ENCODE measurements around the gene SYP. TPM values are rescaled to one million over a fixed set of nuclear protein-coding genes. Genes with fewer than 3 reads are reported as not detected.
A peak's percentile ranks its signal among the peaks of the same experiment; 100 is the strongest.

SYP gene
- total RNA-seq, 1 experiment from 2014 or later: 7.0 TPM

GRCh38 chrX:49197543-49198087 is 2.4 kb downstream of the SYP start (continued):
- TF ChIP-seq, protein P1, sequence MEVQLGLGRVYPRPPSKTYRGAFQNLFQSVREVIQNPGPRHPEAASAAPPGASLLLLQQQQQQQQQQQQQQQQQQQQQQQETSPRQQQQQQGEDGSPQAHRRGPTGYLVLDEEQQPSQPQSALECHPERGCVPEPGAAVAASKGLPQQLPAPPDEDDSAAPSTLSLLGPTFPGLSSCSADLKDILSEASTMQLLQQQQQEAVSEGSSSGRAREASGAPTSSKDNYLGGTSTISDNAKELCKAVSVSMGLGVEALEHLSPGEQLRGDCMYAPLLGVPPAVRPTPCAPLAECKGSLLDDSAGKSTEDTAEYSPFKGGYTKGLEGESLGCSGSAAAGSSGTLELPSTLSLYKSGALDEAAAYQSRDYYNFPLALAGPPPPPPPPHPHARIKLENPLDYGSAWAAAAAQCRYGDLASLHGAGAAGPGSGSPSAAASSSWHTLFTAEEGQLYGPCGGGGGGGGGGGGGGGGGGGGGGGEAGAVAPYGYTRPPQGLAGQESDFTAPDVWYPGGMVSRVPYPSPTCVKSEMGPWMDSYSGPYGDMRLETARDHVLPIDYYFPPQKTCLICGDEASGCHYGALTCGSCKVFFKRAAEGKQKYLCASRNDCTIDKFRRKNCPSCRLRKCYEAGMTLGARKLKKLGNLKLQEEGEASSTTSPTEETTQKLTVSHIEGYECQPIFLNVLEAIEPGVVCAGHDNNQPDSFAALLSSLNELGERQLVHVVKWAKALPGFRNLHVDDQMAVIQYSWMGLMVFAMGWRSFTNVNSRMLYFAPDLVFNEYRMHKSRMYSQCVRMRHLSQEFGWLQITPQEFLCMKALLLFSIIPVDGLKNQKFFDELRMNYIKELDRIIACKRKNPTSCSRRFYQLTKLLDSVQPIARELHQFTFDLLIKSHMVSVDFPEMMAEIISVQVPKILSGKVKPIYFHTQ (CRISPR knock-in tag; IDR thresholded peaks at IDR 0.05): no peak

DNA sequence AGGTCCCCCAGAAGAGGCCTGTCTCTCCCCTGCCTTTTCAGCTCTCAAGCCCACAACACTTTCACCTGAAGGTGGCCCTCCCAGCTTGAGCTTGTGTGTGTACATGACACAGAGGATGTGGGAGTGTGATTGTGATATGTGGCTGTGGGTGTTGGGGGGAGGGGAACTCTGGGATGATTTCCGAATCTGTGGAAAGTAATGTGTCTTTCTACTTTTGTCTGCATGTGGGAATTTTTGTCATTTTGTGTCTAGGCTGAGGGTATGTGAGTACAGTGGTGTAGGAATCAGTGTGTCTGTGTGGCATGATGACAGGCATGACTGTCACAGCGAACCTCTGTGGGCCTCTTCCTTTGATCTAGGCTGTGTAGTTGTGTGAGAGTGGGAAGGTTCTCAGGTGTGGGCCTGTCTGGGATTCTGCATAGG is 6.4 kb downstream of the SYP start:
- CTCF ChIA-PET: interaction anchor here (1.2 to 2.0 kb wide), 10 partner anchors 9 to 545 kb away, joined by 3 to 19 read pairs (median 10); partner anchors contain the start of gene PPP1R3F
- Mint-ChIP-seq H3K9me3 (no peaks in the 10 kb centered on the region), H3K4me3 (no peak overlapping the region), H3K27me3 (ENCODE audit: low read depth) (no peaks in the 10 kb centered on the region; the same call in 1 of the 2 replicates), H3K36me3 (no peaks in the 10 kb centered on the region), H3K4me1 (peaks cover 27% of the 10 kb centered on the region), H3K27ac (peak overlapping the region; percentile 71)
- POLR2A ChIA-PET: interaction anchor here (1.2 kb wide), 1 partner anchor 75 kb away, joined by 4 read pairs; no protein-coding TSS in a partner anchor
- no peak for TF ChIP-seq NR3C1 (CRISPR knock-in tag; conservative IDR thresholded peaks at IDR 0.05; ENCODE audit: low read depth)
- no peak for ATAC-seq
- DNase-seq (ENCODE audit: low spot score): no peak

GRCh38 chrX:49192722-49193328 is 7.2 kb downstream of the SYP start:
- CTCF ChIA-PET: interaction anchor here (0.5 to 2.0 kb wide), 26 partner anchors 8 to 546 kb away, joined by 3 to 19 read pairs (median 4); partner anchors contain the start of genes CCDC22, PLP2 and PPP1R3F
- DNase-seq (ENCODE audit: low spot score) (peak; percentile 49), ATAC-seq (no peak)
- Mint-ChIP-seq H3K27me3 (ENCODE audit: low read depth) (no peaks in the 10 kb centered on the region; the same call in 1 of the 2 replicates), H3K4me1 (peaks cover 25% of the 10 kb centered on the region), H3K4me3 (peak overlapping the region; percentile 54), H3K9me3 (no peaks in the 10 kb centered on the region), H3K27ac (peak overlapping the region; percentile 79; the same call in 1 of the 2 replicates), H3K36me3 (no peaks in the 10 kb centered on the region)
- peak; percentile 40; the same call in 1 of the 2 replicates for TF ChIP-seq CTCF (IDR thresholded peaks at IDR 0.05)
- TF ChIP-seq ZNF219 (CRISPR knock-in tag; IDR thresholded peaks at IDR 0.05; ENCODE audit: borderline replicate concordance): no peak
- POLR2A ChIA-PET: interaction anchor here (1.2 kb wide), 1 partner anchor 76 kb away, joined by 4 read pairs; no protein-coding TSS in a partner anchor

DNA sequence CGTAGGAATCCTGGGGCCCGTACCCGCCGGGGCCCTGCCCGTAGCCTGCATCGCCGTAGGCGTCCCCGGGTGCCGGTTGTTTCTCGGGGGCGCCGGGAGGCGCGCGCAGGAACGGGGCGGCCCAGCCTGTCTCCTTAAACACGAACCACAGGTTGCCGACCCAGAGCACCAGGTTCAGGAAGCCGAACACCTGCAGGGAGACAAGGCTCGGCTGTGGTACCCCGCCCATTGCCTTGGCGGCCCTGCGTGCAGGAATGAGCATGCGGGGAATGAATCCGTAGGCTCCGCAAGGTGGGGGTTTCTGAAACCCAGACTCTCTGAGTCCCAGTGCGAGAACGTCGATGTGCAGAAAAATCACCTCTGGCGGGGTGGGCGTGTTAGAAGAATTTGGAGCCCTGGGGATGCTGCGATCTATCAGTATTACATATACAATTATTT is 8.4 kb downstream of the SYP start:
- Mint-ChIP-seq H3K4me1 (peaks cover 32% of the 10 kb centered on the region), H3K36me3 (no peaks in the 10 kb centered on the region), H3K27me3 (ENCODE audit: low read depth) (no peaks in the 10 kb centered on the region; the same call in 1 of the 2 replicates), H3K27ac (peak overlapping the region; percentile 84), H3K9me3 (no peaks in the 10 kb centered on the region), H3K4me3 (peak overlapping the region; percentile 83)
- POLR2A ChIA-PET: interaction anchor here (1.5 kb wide), 1 partner anchor 77 kb away, joined by 4 read pairs; no protein-coding TSS in a partner anchor
- ATAC-seq: no peak; the same call in 1 of the 2 replicates
- TF ChIP-seq NFYB (CRISPR knock-in tag; conservative IDR thresholded peaks at IDR 0.05; ENCODE audit: low read depth) (no peak), HMGXB4 (CRISPR knock-in tag; IDR thresholded peaks at IDR 0.05) (0 out of 2 replicates have a peak, but pooled peaks have one; percentile 30)
- DNase-seq (ENCODE audit: low spot score): peak; percentile 44
- CTCF ChIA-PET: interaction anchor here (0.9 to 1.9 kb wide), 14 partner anchors 14 to 100 kb away, joined by 3 to 13 read pairs (median 6); no protein-coding TSS in a partner anchor
